GM19240 (cell line): ENCODE measurements around the gene BOK.
"Not testable (repeated sequence)": the region's sequence is repeated elsewhere in the genome, so short reads cannot be mapped to it uniquely, and the experiment has no call there.

Experiments used
- DNase-seq: peaks from one replicate; pipeline ENCODE4 v3.0.0; 2011; ENCODE audit warnings: low spot score; ENCODE audit not compliant: insufficient read length

BOK gene

DNA sequence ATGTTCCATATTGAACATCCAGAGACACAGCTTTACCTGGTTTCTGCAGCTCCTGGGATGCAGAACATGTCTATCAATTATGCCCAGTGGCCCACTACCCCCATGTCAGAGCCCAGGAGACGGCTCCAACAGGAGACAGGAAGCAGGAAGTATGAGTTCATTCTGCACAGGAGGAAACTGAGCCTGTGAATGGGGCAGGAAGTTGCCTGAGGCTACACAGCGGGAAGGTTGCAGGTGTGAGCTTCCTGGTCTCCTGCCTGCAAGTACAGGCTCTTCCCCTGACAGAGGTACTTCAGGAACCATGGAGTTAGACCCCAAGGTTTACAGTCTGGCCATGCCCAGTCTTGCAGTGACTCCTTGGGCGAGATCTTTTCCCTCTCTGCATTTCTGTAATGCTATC is 2.8 kb upstream of the BOK start:
- DNase-seq = no peak

DNA sequence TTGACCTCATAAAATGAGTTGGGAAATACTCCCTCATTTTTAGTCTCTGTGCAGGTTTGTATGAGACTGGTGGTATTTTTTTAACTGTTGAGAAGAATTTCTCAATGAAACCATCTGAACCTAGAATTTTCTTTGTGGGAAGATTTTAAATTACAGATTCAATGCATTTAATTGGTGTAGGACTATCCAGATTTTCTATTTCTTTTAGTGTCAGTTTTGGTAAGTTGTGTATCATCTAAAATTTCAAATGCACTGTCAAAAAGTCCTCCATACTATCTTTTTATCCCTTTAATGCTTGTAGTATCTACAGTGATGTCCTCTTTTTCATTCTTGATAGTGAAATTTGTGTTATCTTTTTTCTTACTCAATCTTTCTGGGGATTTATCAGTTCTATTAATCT is 1.8 kb upstream of the BOK start:
- no peak for DNase-seq

DNA sequence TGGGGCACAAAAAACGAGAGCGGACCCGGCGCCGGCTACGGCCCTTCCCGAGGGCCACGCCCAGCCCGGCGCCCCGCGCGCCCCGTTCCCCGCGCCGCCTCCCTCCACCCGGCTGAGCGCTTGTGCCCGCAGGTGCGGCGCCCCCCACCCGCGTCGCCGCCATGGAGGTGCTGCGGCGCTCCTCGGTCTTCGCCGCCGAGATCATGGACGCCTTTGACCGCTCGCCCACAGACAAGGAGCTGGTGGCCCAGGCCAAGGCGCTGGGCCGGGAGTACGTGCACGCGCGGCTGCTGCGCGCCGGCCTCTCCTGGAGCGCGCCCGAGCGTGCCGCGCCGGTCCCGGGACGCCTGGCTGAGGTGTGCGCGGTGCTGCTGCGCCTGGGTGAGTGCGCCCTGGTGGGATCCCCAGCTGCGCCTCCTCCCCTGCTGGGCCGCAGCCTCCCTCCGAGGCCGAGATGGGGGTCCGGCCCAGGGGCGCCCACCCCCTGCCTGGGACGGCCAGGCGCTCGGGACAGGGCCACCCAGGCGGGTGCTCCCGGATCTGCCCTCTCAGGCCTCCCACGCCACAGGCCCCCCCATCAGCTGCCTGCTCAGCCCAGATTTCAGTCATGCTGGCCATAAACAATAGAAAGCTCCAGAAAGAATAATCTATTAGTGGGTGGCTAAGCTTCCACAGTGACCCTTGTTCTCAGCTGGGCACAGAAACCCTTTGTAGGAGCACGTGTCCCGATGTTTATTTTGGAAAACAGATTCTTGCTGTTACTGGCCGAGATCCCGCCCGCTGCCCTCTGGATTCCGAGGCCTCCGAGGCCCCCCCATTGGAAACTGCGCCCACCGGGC is 997 bp downstream of the BOK start:
- DNase-seq = no peak

DNA sequence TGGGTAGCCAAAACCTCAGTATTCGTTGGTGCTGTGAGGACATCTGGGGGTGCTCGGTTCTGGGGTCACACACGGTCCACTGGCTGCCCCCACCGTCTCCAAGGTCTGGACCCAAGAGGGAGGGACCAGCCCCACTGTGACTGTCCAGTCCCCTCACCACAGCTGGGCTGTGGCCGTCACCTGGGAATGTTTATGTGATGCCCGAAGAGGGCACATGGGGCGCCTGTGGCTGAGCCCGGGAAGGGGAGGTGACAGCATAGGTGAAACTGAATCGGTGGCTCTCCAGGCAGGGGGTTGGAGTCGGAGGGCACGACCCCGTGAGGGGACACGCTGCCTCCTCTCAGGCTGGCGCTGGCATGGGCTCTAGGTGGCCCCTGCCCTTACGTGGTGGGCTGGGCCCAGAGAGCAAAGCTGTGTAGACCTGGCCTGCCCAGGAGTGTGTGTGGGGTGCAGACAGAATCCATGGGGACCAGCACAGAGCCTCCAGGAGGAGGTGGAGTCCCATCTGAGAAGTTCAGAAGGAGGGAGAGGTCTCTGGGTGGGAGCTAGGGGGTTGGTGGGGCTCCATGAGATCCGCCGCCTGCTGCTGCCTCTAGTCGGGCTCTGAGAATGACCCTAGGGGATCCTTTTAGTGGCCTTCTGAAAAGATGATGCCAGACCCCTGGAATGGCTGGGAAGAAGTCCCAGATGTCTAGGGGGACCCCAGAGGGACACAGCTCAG is 1.8 kb downstream of the BOK start:
- no peak for DNase-seq

DNA sequence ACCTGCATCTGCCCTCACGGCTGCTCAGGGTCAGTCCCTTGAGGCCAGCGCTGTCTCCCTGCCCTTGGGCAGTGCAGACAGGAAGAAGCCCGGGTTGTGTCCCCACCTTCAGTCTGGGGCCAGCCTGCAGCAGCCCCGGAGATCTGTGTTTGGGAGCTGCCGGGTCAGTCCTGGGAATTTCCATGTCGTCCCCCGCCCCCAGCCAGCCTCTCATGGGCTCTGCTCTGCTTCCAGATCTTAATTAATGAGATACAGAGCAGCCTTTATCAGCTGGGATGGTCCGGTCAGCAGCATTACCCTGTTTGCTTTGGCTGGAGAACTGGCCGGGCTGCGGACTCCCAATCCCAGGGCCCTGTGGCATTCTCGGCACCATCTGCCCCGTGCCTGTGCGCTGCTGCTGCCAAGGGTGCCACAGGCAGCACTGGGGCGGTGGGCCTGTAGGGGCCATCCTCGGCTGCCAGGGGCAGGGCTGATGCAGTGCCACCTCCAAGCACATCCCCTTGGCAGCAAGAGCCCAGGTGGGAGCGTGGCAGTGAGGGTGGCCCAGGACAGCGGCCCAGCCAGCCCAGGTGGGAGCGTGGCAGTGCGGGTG is 2.4 kb downstream of the BOK start:
- DNase-seq = no peak

DNA sequence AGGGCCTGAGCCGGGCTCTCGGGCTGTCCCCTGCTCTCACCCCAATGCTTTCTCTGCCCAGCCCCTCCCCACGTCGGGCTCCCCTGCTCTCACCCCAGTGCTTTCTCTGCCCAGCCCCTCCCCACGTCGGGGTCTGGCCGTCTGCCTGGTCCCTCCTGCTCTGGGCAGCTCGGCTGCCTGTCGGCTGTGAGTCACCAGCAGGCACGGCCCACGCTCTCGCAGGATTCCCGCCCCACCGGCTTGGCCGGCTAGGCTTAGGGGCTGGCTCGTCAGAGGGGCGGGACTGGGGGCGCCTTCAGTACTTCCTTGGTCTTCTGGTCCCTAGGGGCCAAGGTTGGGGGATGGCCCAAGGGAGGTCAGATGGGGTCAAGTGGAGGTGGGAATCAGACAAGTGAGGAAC is 3.3 kb downstream of the BOK start:
- DNase-seq = no peak

DNA sequence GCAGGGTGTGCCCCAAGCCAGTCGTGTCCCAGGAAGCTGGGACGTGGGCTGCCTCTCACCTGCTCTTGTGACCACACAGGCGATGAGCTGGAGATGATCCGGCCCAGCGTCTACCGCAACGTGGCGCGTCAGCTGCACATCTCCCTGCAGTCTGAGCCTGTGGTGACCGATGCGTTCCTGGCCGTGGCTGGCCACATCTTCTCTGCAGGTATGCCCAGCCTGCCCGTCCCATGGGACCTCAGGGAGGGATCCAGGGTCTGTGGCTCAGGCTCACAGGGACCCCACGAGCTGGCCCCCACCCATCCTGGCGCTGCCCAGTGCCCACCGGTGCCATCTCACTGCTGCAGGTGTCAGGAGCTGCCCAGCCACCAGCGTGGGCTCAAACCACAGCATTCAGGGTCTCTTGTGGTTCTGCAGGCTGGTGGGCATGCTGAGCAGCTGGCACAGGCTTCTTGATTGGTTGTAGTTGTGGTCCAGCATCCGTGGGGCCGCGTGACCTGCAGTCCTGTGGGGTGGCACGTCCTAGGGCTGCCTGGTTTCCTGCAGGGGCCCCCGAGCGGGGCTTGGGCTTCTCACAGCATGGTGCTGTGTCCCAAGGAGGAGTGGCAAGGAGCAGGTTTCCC is 3.8 kb downstream of the BOK start:
- DNase-seq = no peak

DNA sequence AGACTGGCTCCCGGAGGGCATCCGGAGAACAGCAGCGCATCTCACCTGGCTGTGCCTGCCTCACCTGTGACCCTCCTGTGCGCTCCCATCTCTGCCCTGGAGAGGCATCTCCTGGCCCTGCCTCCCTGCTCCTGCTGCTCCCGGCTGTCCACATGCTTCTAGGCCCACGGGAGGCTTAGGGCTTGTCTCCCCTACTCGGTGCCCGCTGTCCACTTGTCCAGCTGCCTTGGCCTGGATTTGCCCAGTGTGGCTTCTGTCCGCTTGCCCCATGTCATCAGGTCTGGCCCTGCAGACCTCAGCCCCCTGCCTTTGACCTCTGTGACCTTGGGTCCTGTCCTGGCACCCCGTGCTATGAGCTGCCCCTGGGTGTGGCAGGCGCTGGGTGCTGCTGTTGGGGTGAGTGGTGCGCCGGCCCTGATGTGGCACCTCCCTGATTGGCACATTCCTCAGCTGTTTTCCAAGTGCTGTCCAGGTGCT is 4.5 kb downstream of the BOK start:
- no peak for DNase-seq

DNA sequence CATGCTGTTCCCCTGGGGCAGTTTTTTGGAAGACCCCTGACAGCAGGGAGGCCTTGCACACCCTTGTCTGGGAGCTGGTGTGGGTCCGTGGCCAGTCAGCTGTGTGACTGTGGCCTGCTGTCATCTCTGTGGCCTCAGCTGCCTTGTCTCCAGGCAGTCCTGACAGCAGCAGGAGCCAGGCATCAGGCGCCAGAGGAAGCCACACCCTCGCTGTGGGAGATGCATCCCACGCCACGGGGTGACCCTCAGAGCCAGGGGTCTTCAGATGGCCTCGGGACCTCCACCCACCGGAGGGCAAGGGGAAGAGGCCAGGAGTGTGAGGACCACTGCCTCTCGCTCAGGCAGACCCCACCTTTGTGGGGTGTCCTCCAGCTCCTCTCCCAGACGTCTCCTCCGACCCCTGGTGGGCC is 5.0 kb downstream of the BOK start:
- DNase-seq = no peak

DNA sequence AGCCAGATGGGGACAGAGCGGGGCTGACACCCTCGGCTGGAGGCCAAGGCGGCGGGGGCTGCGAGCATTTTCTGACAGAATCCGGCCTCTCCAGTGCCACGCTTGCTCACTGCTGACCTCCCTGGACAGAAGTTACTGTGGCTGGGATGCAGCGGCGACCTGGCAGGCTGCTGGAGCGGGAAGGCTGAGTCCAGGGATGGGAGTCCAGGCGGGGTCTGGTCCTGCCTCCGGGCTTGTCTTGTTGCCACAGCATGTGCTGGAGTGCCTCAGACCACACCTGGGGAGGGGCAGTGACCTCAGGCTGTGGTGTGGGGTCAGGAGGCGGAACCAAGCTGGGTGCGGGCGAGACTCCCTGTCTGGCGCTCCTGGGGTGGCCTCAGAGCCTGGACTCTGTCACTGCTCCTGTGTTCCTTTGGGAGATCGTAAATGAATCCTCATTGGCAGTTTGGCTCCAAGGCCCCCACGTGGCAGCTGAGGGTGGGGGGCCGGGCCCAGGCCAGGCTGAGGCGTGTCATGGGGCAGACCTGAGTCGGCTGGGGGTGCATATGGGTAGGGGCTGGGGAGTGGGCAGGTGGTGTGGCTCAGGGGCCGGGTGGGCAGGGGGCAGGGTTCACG is 5.5 kb downstream of the BOK start:
- no peak for DNase-seq

DNA sequence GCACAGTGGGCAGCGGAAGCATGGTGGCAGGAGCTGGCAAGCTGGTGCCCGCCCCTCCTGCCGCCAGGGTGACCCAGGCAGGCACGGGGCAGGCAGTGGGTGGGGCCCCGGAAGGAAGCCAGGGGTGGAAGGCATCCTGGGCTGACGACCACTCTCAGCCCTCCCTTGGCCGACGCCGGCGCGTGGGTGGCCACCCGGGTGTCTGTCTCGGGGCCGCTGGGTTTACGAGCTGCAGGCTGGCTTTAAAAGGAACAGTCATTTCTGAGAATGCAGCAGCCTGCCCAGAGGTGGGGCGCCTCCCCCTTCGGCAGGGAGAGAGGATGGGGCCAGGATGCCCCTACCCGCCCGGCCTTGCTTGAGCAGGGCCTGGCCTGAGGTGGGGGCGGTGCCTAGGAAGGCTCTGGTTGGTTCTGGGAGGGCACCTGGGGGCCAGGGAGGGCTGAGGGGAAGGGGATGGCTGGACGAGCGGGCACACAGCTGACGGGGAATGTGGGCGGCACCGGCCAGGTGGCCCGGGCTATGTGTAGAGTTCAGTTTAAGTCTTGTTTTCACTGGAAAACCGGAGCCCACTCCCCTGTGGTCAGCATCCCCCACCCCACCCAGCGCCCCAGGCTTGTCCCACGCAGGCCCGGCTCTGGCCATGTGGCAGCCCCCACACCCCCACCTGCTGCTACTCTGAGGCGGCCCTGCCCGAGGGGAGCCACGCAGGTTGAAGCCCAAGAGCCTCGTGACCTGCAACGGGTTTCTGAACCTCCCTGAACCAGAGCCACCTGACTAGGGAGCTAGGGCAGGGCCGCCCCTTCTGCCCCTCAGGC is 6.3 kb downstream of the BOK start:
- DNase-seq = no peak

DNA sequence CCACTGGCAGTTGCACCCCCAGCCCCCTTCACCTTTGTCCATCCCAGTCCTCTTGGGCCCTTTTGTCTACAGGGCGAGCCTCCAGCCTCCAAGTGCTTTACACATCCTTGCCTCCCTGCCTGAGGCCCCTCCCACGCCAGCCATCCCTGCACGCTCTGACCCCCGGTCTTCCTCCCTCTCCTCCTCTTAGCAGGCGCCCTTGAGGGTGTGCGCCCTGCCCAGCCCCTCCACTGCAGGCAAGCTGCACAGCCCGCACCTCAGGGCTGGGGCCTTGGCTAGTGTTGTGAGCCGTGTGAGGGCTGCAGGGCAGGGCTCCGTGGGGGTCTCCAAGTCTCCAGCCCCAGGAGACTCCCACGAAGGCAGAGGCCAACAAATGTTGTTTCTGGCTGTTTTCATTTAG is 6.9 kb downstream of the BOK start:
- no peak for DNase-seq

DNA sequence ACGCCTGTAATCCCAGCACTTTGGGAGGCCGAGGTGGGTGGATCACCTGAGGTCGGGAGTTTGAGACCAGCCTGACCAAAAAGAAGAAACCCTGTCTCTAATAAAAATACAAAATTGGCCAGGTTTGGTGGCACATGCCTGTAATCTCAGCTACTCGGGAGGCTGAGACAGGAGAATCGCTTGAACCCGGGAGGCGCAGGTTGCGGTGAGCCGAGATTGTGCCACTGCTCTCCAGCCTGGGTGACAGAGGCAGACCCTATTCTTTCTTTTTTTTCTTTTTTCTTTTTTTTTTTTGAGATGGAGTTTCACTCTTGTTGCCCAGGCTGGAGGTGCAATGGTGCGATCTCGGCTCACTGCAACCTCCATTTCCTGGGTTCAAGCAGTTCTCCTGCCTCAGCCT is 7.5 kb downstream of the BOK start:
- DNase-seq = not testable (repeated sequence)

DNA sequence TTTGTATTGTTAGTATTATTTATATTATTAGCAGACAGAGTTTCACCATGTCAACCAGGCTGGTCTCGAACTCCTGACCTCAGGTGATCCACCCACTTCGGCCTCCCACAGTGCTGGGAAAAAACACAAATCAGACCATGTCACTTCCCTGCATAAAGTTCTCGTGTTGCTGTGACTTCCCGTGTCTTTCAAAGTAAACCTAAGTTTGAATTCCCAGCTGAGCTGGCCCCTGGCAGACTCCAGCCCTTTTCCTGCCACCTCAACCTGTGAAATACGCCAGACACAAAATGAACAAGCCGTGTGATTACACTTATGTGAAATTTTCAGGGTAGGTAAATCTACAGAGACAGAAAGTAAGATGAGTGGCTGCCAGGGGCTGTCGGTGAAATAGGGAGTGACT is 7.9 kb downstream of the BOK start:
- DNase-seq = no peak

DNA sequence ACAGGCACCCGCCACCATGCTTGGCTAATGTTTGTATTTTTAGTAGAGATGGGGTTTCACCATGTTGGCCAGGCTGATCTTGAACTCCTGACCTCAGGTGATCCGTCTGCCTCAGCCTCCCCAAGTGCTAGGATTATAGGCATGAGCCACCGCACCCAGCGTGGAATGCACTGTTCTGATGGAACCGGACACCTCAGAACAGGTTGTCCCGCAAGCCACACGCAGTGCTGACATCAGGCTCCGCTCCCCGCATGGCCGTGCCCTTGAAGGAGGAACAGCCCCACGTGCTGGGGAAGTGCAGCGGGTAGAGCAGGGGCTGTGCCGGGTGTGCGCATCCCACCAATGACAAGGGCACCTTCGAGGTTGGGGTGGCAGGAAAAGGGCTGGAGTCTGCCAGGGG is 8.7 kb downstream of the BOK start:
- DNase-seq = not testable (repeated sequence)

DNA sequence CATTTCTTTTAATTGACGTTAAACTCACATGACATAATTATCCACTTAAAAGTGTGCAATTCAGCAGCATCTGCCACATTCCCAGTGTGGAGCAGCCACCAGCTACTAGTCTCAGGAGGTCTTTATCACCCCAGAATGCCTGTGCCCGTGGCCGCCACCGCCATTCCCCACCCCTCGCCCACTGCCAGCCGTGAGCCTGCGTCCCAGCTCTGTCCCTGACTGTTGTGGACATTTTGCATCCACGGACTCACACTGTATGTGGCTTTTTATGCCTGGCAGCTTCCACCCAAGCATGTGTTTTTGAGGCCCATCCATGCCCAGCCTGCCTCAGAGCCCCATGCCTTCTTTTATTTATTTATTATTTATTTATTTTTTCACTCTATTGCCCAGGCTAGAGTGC is 9.2 kb downstream of the BOK start:
- no peak for DNase-seq

DNA sequence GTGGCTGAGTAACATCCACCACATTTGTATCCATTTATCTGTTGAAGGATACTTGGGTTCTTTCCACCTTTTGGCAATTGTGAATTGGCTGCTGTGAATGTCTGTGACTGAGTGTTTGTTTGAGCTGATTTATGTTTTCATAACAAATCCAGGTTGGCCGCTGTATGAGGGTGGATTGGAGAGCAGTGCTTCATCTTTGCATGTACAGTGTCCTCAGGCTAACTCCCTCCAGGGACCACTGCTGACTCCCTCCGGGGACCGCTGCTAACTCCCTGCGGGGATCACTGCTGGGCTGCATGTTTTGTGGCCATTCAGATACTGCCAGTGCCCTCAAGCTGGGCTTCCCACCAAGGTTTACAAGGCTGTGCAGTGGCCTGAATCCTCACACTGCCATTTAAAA is 10.2 kb downstream of the BOK start:
- DNase-seq = no peak

DNA sequence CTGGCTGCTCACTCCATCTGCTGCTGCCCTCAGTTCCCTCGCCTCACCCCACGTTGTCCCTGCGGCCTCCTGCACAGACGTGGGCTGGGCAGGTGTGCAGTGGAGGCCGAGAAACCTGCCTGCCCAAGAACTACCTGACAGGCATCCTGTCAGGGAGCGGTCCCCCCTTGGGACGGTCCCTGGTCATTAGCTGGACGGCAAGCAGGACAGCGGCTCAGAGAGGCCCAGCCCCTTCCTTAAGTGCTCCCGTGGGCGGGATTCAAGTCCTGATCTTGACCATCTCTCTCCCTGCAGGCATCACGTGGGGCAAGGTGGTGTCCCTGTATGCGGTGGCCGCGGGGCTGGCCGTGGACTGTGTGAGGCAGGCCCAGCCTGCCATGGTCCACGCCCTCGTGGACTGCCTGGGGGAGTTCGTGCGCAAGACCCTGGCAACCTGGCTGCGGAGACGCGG is 11.3 kb downstream of the BOK start:
- DNase-seq = no peak

DNA sequence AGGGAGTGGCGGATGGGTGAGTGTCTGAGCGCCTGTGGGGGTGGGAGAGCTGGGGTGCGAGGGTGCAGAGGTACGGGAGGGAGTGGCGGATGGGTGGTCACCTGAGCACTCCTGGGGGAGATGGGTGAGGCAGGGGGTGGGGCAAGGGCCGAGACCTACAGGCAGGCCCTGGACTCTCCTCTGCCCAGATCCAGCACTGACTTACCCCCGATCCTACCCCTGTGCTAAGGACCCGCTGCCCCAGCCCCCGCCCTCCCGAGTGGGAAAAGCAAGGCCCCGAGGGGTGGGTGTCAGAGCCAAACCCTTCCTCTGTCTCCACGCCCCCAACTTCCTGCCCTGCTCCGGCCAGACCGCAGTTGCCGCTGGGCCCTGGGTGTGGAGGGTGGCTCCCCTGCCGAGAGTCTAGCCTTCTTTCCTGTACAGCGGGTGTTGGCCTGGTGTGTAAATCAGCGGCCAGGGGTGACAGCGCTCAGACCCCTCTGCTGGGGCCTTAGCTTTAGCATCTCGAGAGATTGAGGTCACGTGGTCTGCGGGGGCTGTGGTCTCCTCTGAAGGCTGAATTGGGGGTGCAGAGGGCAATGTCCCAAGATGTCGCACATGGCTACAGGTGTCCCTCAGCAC is 12.5 kb downstream of the BOK start:
- DNase-seq = no peak
